ENCODE measurements around the gene DDB1.
A peak's percentile ranks its signal among the peaks of the same experiment; 100 is the strongest.

The DDB1 gene

GRCh38 chr11:61332797-61333549, at the start of gene DDB1, which contains the start of gene TKFC:
Gene DDB1 (minus strand): TSS chr11:61333105. CDS start chr11:61332968, 137 bp downstream.
Gene TKFC (plus strand): TSS chr11:61333228. CDS start chr11:61334729, 1,501 bp downstream.
- peak; percentile 70 to 78 for DNase-seq

DNA sequence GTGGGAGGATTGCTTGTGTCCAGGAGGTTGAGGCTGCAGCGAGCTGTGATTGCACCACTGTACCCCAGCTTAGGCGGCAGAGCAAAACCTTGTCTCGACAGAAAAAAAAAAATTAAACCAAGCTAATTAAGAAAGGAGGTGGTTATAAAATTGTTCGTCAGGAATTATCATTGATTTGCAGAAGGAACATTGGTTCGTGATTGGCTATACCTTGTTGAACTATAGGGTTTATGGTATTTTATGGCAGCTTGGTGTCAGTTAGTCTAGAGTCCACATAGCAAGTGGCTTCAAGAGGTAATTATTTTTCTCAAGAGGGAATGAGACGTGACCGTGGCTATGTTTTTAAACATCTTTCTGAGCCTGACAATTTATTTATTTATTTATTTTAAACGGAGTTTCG, 48.0 kb upstream of the DDB1 start:
- no peak for DNase-seq

DNA sequence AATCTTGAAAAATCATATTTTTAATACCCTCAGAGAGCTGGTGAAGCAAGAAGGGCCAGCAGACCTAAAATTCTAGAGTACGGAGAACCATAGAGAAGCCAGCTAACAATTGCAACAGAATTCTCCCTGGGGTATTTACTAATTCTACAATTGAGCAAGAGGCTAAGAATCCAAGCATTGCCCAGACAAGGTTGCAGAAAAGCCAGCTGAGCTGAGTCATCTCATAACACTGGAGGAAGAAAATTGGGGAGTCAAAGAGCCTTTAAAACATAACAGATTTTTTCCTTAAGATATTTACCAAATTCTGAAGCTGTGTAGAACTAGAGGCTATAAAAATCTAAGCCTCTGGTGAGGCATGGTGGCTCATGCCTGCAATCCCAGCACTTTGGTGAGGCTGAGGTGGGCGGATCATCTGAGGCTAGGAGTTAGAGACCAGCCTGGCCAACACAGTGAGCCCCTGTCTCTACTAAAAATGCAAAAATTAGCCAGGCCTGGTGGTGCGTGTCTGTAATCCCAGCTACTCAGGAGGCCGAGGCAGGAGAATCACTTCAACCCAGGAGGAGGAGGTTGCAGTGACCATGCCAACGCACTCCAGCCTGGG, 45.9 kb upstream of the DDB1 start:
- DNase-seq, result peak; percentile 86 to 93

GRCh38 chr11:61377461-61378160, 44.7 kb upstream of the DDB1 start:
- DNase-seq, result no peak

- no peak for DNase-seq
Observed at GRCh38 chr11:61375761-61376108, 42.8 kb upstream of the DDB1 start.

GRCh38 chr11:61372659-61373420, 39.9 kb upstream of the DDB1 start:
- no peak for DNase-seq

GRCh38 chr11:61370349-61371005, 37.6 kb upstream of the DDB1 start:
- DNase-seq, result no peak

GRCh38 chr11:61369372-61370348, 36.8 kb upstream of the DDB1 start:
- DNase-seq, result no peak

- DNase-seq, result no peak
Observed at GRCh38 chr11:61368646-61369045, 35.7 kb upstream of the DDB1 start.

DNA sequence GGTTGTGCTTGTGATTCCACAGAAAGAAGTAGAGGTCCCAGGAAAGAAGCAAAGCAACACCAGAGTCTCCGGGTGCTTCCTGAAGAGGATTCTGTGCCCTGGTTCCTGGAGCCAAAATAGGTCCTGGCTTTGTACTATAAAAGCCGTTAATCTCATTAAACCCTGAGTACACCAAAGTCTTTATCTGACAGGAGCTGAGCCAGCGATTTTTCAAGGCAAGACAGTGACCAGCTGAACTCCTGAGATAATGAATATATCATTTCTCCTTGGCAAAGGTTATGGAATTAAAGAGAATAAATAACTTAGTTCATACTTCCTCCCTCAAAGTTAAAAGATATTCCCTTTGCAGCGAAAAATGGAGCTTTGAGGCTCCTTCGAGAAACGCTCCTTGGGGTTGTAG, 34.5 kb upstream of the DDB1 start:
- no peak for DNase-seq

DNA sequence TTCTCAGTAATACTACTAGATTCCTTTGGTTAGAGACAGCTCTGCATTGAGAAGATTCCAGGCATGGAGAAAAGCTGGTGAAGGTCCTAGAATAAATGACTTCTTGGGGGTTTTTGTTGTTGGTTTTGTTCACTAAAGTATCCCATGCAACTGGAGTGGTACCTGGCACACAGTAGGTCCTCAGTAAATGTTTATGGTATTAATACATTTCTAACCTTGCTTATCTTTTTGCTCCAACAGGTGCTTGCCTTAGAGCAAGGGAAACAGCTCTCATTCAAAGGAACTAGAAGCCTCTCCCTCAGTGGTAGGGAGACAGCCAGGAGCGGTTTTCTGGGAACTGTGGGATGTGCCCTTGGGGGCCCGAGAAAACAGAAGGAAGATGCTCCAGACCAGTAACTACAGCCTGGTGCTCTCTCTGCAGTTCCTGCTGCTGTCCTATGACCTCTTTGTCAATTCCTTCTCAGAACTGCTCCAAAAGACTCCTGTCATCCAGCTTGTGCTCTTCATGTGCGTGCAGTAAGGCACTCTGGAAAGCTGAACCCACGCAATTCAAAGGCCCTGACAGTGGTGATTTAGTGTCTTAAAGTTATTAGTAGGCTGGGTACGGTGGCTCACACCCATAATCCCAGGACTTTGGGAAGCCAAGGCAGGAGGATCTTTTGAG, 31.2 kb upstream of the DDB1 start:
- DNase-seq, result no peak

DNA sequence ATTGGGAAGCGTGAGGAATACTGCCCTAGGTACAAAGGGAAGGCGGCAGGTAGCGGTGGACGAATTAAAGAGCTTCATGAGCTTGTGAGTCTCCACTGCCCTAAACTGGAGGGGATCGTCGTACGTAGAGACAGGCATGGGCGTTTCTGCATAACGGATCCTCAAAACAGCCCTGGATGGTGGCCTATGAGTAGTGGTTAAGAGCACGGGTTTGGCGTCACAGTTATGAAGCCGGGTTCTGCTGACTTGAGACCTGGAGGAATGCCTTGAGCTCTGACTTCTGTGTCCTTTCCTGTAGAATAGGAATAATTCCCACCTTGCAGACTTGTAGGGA, 29.6 kb upstream of the DDB1 start:
- peak; percentile 17 to 22 for DNase-seq

DNA sequence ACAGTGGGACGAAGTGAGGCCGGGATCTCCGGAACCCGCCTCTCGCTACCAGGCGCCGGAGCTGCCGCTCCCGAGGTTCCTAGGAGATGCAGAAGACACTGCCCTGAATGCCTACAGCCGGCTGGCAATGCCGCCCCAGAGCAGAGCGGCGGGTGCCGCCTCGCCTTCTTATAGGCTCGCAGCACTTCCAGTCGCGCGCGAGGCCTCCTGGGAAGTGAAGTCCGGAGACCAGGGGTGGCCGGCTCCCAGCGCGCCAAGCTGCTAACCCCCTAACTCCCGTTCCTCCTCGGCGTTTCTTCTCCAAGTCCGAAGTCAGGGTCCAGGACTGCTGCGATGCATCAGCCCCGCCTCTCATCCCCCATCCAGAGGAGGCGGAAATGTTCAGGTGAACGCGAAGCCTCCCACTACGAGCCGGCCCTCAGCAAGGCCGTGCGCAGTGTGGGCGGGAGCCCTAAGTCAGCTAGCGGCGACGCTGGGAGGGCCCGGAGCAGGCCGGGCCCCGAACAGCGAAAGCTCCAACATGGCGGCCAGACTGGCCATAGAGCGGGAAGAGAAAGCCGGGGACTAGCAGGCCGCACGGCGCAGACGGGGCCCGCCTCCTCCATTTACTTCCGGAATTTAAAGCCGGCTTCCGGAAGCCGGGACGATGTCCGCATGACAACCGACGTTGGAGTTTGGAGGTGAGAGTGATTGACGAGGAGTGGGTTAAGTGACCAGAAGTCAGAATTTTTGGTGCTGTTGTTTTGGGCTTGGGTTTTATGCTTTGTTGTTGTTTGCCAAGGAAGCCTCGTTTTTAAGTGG, 29.0 kb upstream of the DDB1 start, which contains the start of the genes CYB561A3 and TMEM138:
CYB561A3 (minus strand) TSS at position 142 of the 801 bp plus-strand sequence. CDS start 5,169 bp downstream, outside the sequence.
TMEM138 (plus strand) TSS at position 634 of the 801 bp plus-strand sequence. CDS start 2,017 bp downstream, outside the sequence.
- peak; percentile 87 to 94 for DNase-seq

DNA sequence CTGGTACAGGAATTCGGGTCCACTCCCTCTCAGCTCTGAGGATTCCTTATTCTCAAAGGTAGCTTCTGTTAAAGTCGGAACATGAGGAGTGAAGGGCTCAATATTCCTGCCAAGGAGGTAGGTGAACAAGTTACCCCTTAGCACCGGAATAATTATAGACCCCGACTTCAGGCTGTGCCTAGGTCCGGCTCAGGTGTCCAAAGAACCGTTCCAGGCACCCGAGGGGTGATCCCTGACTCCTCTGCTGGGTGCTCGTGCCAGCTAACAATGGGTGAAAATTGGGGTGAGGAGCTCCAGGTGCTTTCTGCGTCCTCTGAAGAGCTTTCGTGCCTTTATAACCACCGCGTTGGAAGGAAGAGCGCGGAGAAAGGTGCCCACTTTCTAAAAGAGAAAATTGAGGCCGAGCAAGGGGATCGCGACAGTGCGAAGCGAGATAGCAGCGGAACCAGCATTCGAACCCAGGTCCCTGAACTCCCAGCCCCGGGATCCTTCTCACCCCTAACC, 28.4 kb upstream of the DDB1 start:
- no peak for DNase-seq

GRCh38 chr11:61359516-61359915, 26.6 kb upstream of the DDB1 start:
- no peak for DNase-seq

GRCh38 chr11:61358566-61358965, 25.7 kb upstream of the DDB1 start:
- no peak for DNase-seq

GRCh38 chr11:61357894-61358239, 25.0 kb upstream of the DDB1 start:
- no peak for DNase-seq

GRCh38 chr11:61357233-61357893, 24.5 kb upstream of the DDB1 start:
- DNase-seq, result peak; percentile 68 to 87

- DNase-seq, result no peak
Observed at GRCh38 chr11:61356706-61357105, 23.8 kb upstream of the DDB1 start.
